Esophagus (tissue), 2 donors: Measurements from ENCODE around the gene GABRG3. TPM values are rescaled to one million over a fixed set of nuclear protein-coding genes. Genes with fewer than 3 reads are reported as not detected.

Source experiments
- H3K27ac ChIP-seq, 2 donors: one replicate each; pipeline ENCODE4 v1.5.1; 2013; ENCODE audit warnings: low read depth in 2 of 2, mild to moderate bottlenecking in 2 of 2, inconsistent platforms in 1 of 2, low read length in 1 of 2, moderate library complexity in 1 of 2
- H3K27me3 ChIP-seq, 2 donors: one replicate each; pipeline ENCODE4 v1.6.1; 2013; ENCODE audit warnings: low read length in 2 of 2, control low read depth in 1 of 2, mild to moderate bottlenecking in 1 of 2; ENCODE audit not compliant: insufficient read depth in 2 of 2, control insufficient read depth in 1 of 2
- H3K36me3 ChIP-seq, 2 donors: one replicate each; pipeline ENCODE4 v1.6.1; 2013; ENCODE audit warnings: low read length in 1 of 2; ENCODE audit not compliant: control insufficient read depth in 2 of 2, insufficient read depth in 2 of 2
- H3K4me1 ChIP-seq, 2 donors: one replicate each; pipeline ENCODE4 v1.6.1; 2013; ENCODE audit warnings: low read length in 1 of 2; ENCODE audit not compliant: control insufficient read depth in 2 of 2, insufficient read depth in 2 of 2
- H3K4me3 ChIP-seq, 2 donors: one replicate each; pipeline ENCODE4 v1.5.1; 2013; ENCODE audit warnings: low read length in 2 of 2, mild to moderate bottlenecking in 2 of 2, low read depth in 1 of 2, moderate library complexity in 1 of 2
- H3K9me3 ChIP-seq, 2 donors: one replicate each; pipeline ENCODE4 v1.6.1; 2013; ENCODE audit warnings: mild to moderate bottlenecking in 2 of 2, low read depth in 1 of 2, low read length in 1 of 2, moderate library complexity in 1 of 2; ENCODE audit not compliant: control insufficient read depth in 2 of 2, insufficient read depth in 1 of 2
- WGBS, 2 donors: extraction: QIAGEN DNeasy Blood & Tissue Kit; methylation state at CpG; one replicate each; pipeline ENCODE4 v1.1.7; 2013; 5-methylcytosine and 5-hydroxymethylcytosine counted together
- polyA plus RNA-seq, 2 donors: library from polyadenylated mRNA; stranded (reverse); fragments of 200-250 nt; gene quantifications; one replicate each; pipeline ENCODE4 v1.2.3, GENCODE V29; 2013
- donor health status: healthy with polysubstance abuse.
- donor health status: Bipolar disorder and iron deficiency.

Gene GABRG3
- polyA plus RNA-seq, 2 donors = not detected

DNA sequence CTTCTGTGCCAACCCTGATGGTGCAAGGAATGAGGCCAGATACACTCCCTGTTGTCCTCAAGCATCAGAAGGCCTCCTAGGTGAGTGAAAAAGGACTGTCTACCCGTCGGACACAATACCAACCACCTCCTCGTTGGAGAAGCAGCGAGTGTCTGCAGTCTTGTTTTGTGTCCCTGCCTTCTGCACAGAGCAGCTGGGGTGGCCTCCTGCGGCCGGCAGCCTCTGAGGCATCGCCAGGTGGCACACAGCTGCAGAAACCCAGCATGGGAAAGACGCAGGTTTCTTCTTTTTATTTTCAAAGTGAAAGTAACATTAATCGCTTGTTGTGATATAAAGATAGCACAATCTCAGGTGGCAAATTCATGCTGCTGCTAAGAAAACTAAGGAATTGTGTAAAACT, 618.3 kb downstream of the GABRG3 start:
- Histone ChIP-seq H3K4me3 (no peak overlapping the region), H3K27ac (no peak overlapping the region), H3K27me3 (no peaks in the 10 kb centered on the region), H3K36me3 (no peaks in the 10 kb centered on the region), H3K9me3 (peaks cover 0 to 2% of the 10 kb centered on the region in 2 donors), H3K4me1 (no peaks in the 10 kb centered on the region)
- WGBS, 2 donors = 65 to 75% methylated on average over 9 of the region's 9 CpGs

DNA sequence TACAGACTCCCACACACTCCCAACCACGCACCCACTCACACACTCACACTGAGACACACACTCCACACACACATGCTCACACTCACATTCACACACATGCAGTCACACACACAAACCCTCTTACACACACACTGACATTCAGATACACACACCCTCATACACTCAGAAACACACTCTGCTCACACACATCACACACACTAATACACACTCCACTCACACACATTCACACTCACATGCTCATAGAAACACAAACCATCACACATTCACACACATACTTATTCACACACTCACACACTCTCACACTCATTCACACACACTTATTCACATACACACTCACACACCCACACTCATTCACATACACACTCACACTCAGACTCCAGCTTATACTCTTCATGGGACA, 618.8 kb downstream of the GABRG3 start:
- 67 to 77% methylated on average over 1 of the region's 1 CpG for WGBS, 2 donors
- no peaks in the 10 kb centered on the region for H3K36me3 ChIP-seq
- peaks cover 0 to 2% of the 10 kb centered on the region in 2 donors for H3K9me3 ChIP-seq
- H3K4me1 ChIP-seq = no peaks in the 10 kb centered on the region
- H3K27me3 ChIP-seq = no peaks in the 10 kb centered on the region
- H3K27ac ChIP-seq = no peak overlapping the region
- no peak overlapping the region for H3K4me3 ChIP-seq

Other genes with a start within 250 kb of the GABRG3 start
- gene GABRB3, start 198.1 kb upstream of the GABRG3 start, polyA plus RNA-seq = under 1 TPM; 0.08 to 0.45 TPM
- gene GABRA5, start 104.1 kb upstream of the GABRG3 start, polyA plus RNA-seq = under 1 TPM; 0.14 to 0.20 TPM